GM23338 (cell line): ENCODE results near the gene GRAMD1A. TPM values are rescaled to one million over a fixed set of nuclear protein-coding genes. Genes with fewer than 3 reads are reported as not detected.

ENCODE experiments used
- ATAC-seq: fragments of 200-7000 bp; cut with Tn5 transposase; 3 replicates; pipeline ENCODE4 v1.9.1; 2020
- DNase-seq: peaks from one replicate; pipeline ENCODE4 v3.0.0-alpha.2; 2015; ENCODE audit warnings: low spot score
- H2AFZ ChIP-seq: fragments of 200-600 bp; sonication (generic); 2 replicates; pipeline ENCODE4 v1.8.0; 2016; ENCODE audit warnings: antibody characterized with exemption, mild to moderate bottlenecking, moderate library complexity
- H3F3A ChIP-seq: fragments of 200-600 bp; sonication (generic); replicated peaks from 2 replicates; pipeline ENCODE4 v1.8.0; 2017; ENCODE audit warnings: antibody characterized with exemption, mixed run types, low read depth
- H3K27ac ChIP-seq: fragments of 200-600 bp; sonication (generic); 2 replicates; pipeline ENCODE4 v1.6.1; 2016; ENCODE audit warnings: low read depth
- H3K27me3 ChIP-seq: fragments of 200-600 bp; sonication (generic); 2 replicates; pipeline ENCODE4 v1.8.0; 2016; ENCODE audit warnings: mild to moderate bottlenecking, mixed run types, moderate library complexity; ENCODE audit not compliant: insufficient read depth
- H3K36me3 ChIP-seq: fragments of 200-600 bp; sonication (generic); 2 replicates; pipeline ENCODE4 v1.8.0; 2016; ENCODE audit warnings: mild to moderate bottlenecking; ENCODE audit not compliant: insufficient read depth
- H3K4me1 ChIP-seq: fragments of 200-600 bp; sonication (generic); 2 replicates; pipeline ENCODE4 v1.8.0; 2016; ENCODE audit warnings: mild to moderate bottlenecking, moderate library complexity; ENCODE audit not compliant: insufficient read depth
- H3K4me2 ChIP-seq: fragments of 200-600 bp; sonication (generic); 2 replicates; pipeline ENCODE4 v1.7.1; 2017; ENCODE audit warnings: mixed run types
- H3K4me3 ChIP-seq: fragments of 200-600 bp; sonication (generic); 2 replicates; pipeline ENCODE4 v1.6.1; 2016; ENCODE audit warnings: mixed run types
- H3K79me2 ChIP-seq: fragments of 200-600 bp; sonication (generic); replicated peaks from 2 replicates; pipeline ENCODE4 v1.8.0; 2017; ENCODE audit warnings: mild to moderate bottlenecking; ENCODE audit not compliant: insufficient read depth
- H3K9me2 ChIP-seq: fragments of 200-600 bp; sonication (generic); 2 replicates; pipeline ENCODE4 v1.8.0; 2017; ENCODE audit not compliant: insufficient read depth
- H4K20me1 ChIP-seq: fragments of 200-600 bp; sonication (generic); replicated peaks from 2 replicates; pipeline ENCODE4 v1.8.0; 2017; ENCODE audit warnings: mild to moderate bottlenecking; ENCODE audit not compliant: insufficient read depth
- H3K27ac Mint-ChIP-seq: 2 replicates; pipeline ENCODE4 v1.8.0; 2020; ENCODE audit warnings: inconsistent platforms, mild to moderate bottlenecking, moderate library complexity, mixed read lengths
- H3K27me3 Mint-ChIP-seq: 3 replicates; pipeline ENCODE4 v1.8.0; 2022; ENCODE audit warnings: low read depth, mild to moderate bottlenecking, moderate library complexity, mixed read lengths, inconsistent platforms; ENCODE audit not compliant: insufficient read depth, poor library complexity
- H3K36me3 Mint-ChIP-seq: 3 replicates; pipeline ENCODE4 v1.8.0; 2021; ENCODE audit warnings: low read depth, mild to moderate bottlenecking, inconsistent platforms, moderate library complexity, mixed read lengths
- H3K4me1 Mint-ChIP-seq: 3 replicates; pipeline ENCODE4 v1.8.0; 2020; ENCODE audit warnings: mild to moderate bottlenecking, inconsistent platforms, mixed read lengths
- H3K4me3 Mint-ChIP-seq: 3 replicates; pipeline ENCODE4 v1.8.0; 2021; ENCODE audit warnings: moderate library complexity, mild to moderate bottlenecking, inconsistent platforms, mixed read lengths
- H3K9me3 Mint-ChIP-seq: 3 replicates; pipeline ENCODE4 v1.8.0; 2020; ENCODE audit warnings: moderate library complexity, mild to moderate bottlenecking, inconsistent platforms, mixed read lengths
- CREB1 ChIP-seq: fragments of 250-450 bp; sonication (Bioruptor Pico); IDR thresholded peaks from 2 replicates; pipeline ENCODE4 v1.5.0; 2020; ENCODE audit warnings: low read depth, mild to moderate bottlenecking, moderate library complexity
- CTCF ChIP-seq, 2 experiments: fragments of 200-600 bp in 1 of 2; sonication (generic) in 1 of 2; conservative IDR thresholded peaks; 2 replicates each; pipeline versions ENCODE4 v1.5.1 to v1.6.1; 2016 to 2017; ENCODE audit warnings: antibody characterized with exemption in 2 of 2, low read depth in 2 of 2, mild to moderate bottlenecking in 2 of 2, moderate library complexity in 1 of 2
- ETS1 ChIP-seq: IDR thresholded peaks from 2 replicates; pipeline ENCODE4 v1.6.1; 2016; ENCODE audit warnings: antibody characterized with exemption
- EZH2 ChIP-seq: fragments of 200-600 bp; sonication (generic); IDR thresholded peaks from one replicate; pipeline ENCODE4 v1.8.0; 2017; ENCODE audit warnings: antibody characterized with exemption, mild to moderate bottlenecking, low read depth; ENCODE audit not compliant: unreplicated experiment
- EZH2phosphoT487 ChIP-seq: fragments of 200-600 bp; sonication (generic); IDR thresholded peaks from one replicate; pipeline ENCODE4 v1.8.1; 2018; ENCODE audit warnings: antibody characterized with exemption; ENCODE audit not compliant: unreplicated experiment
- JUNB ChIP-seq: IDR thresholded peaks from one replicate; pipeline ENCODE4 v1.6.1; 2016; ENCODE audit warnings: antibody characterized with exemption; ENCODE audit not compliant: unreplicated experiment
- NANOG ChIP-seq: IDR thresholded peaks from 2 replicates; pipeline ENCODE4 v1.6.1; 2016; ENCODE audit warnings: antibody characterized with exemption, borderline replicate concordance
- POLR2AphosphoS5 ChIP-seq: IDR thresholded peaks from 2 replicates; pipeline ENCODE4 v1.6.1; 2016; ENCODE audit warnings: antibody characterized with exemption, low read depth
- REST ChIP-seq: IDR thresholded peaks from one replicate; pipeline ENCODE4 v1.6.1; 2018; ENCODE audit warnings: antibody characterized with exemption; ENCODE audit not compliant: unreplicated experiment
- STAT1 ChIP-seq: IDR thresholded peaks from one replicate; pipeline ENCODE4 v1.6.1; 2016; ENCODE audit warnings: antibody characterized with exemption; ENCODE audit not compliant: unreplicated experiment
- ZNF114 ChIP-seq: fragments of 250-450 bp; sonication (Bioruptor Pico); IDR thresholded peaks from 2 replicates; pipeline ENCODE4 v1.5.0; 2020; ENCODE audit warnings: mild to moderate bottlenecking, moderate library complexity
- ZNF331 ChIP-seq: fragments of 250-450 bp; sonication (Bioruptor Pico); IDR thresholded peaks from 2 replicates; pipeline ENCODE4 v1.5.0; 2020; ENCODE audit warnings: low read depth, mild to moderate bottlenecking, moderate library complexity
- ZNF462 ChIP-seq: fragments of 250-450 bp; sonication (Bioruptor Pico); IDR thresholded peaks from 2 replicates; pipeline ENCODE4 v1.5.0; 2020; ENCODE audit warnings: mild to moderate bottlenecking, moderate library complexity
- polyA plus RNA-seq: library from polyadenylated mRNA; unstranded; fragments of >200 nt; fragmentation: Nextera tagmentation; extraction: Ambion mirVana; gene quantifications from 2 replicates; pipeline ENCODE4 v1.2.1, GENCODE V29; 2016
- total RNA-seq: library from RNA; depleted of rRNA; stranded (reverse); fragments of >200 nt; shearing (Covaris generic); gene quantifications from 2 replicates; pipeline ENCODE4 v1.2.3, GENCODE V29; 2014

Gene GRAMD1A
- total and polyA plus RNA-seq, 2 experiments from 2014 or later: 122 to 174 TPM

GRCh38 chr19:35027009-35027408 is 26.9 kb downstream of the GRAMD1A start:
- no peak for DNase-seq
- H2AFZ ChIP-seq: no peak overlapping the region
- peaks cover 52% of the 10 kb centered on the region for H3F3A ChIP-seq
- Mint-ChIP-seq H3K9me3 (peaks cover 3% of the 10 kb centered on the region; the same call in 1 of the 3 replicates), H3K4me3 (no peak overlapping the region), H3K36me3 (peaks cover 61% of the 10 kb centered on the region), H3K4me1 (peaks cover 6% of the 10 kb centered on the region; the same call in 2 of the 3 replicates), H3K27ac (no peak overlapping the region), H3K27me3 (peaks cover 32% of the 10 kb centered on the region)
- H3K4me3 ChIP-seq: no peak overlapping the region
- peaks cover 11% of the 10 kb centered on the region; the same call in 1 of the 2 replicates for H4K20me1 ChIP-seq
- H3K79me2 ChIP-seq: no peaks in the 10 kb centered on the region
- TF ChIP-seq ZNF462: no peak
- no peak for TF ChIP-seq ZNF331 (CRISPR knock-in tag)
- TF ChIP-seq ZNF114: no peak
- TF ChIP-seq NANOG: no peak
- no peak for TF ChIP-seq REST
- TF ChIP-seq ETS1: no peak
- no peak for TF ChIP-seq POLR2AphosphoS5
- TF ChIP-seq JUNB: no peak
- no peak for TF ChIP-seq CTCF (conservative IDR thresholded peaks at IDR 0.05; ENCODE audit: low read depth in 2 of 2)
- TF ChIP-seq CREB1: no peak
- no peak for TF ChIP-seq EZH2phosphoT487
- TF ChIP-seq EZH2: no peak
- TF ChIP-seq STAT1: no peak
- no peaks in the 10 kb centered on the region for H3K9me2 ChIP-seq
- H3K4me2 ChIP-seq: no peak overlapping the region
- ATAC-seq: no peak
- H3K27me3 ChIP-seq: peaks cover 20% of the 10 kb centered on the region
- peaks cover 39% of the 10 kb centered on the region for H3K36me3 ChIP-seq
- H3K27ac ChIP-seq: no peak overlapping the region
- peaks cover 14% of the 10 kb centered on the region for H3K4me1 ChIP-seq
